ENCODE results near the gene PRR33.
A peak's percentile ranks its signal among the peaks of the same experiment; 100 is the strongest.
"Not testable (repeated sequence)": the region's sequence is repeated elsewhere in the genome, so short reads cannot be mapped to it uniquely, and the experiment has no call there.

Gene PRR33

GRCh38 chr11:1889224-1889930 is 2.3 kb downstream of the PRR33 start:
- H3K4me3 ChIP-seq (ENCODE audit: low read length): no peak overlapping the region
- no peak overlapping the region for H3K9ac ChIP-seq (ENCODE audit: low read length)
- H3K4me1 ChIP-seq (ENCODE audit: control insufficient read depth, insufficient read depth, low read length): peaks cover 5% of the 10 kb centered on the region
- peaks cover 4% of the 10 kb centered on the region for H3K27me3 ChIP-seq (ENCODE audit: control insufficient read depth, insufficient read depth, low read length)
- H3K9me3 ChIP-seq (ENCODE audit: control insufficient read depth, low read length): no peaks in the 10 kb centered on the region
- no peaks in the 10 kb centered on the region for H3K36me3 ChIP-seq (ENCODE audit: control insufficient read depth, insufficient read depth, low read length)

- Histone ChIP-seq H3K36me3 (ENCODE audit: control insufficient read depth, insufficient read depth, low read length) (no peaks in the 10 kb centered on the region), H3K4me3 (ENCODE audit: low read length) (no peak overlapping the region), H3K9ac (ENCODE audit: low read length) (no peak overlapping the region), H3K9me3 (ENCODE audit: control insufficient read depth, low read length) (no peaks in the 10 kb centered on the region), H3K4me1 (ENCODE audit: control insufficient read depth, insufficient read depth, low read length) (peaks cover 5% of the 10 kb centered on the region), H3K27me3 (ENCODE audit: control insufficient read depth, insufficient read depth, low read length) (peaks cover 4% of the 10 kb centered on the region)
Observed at GRCh38 chr11:1888811-1889210, 2.9 kb downstream of the PRR33 start.

DNA sequence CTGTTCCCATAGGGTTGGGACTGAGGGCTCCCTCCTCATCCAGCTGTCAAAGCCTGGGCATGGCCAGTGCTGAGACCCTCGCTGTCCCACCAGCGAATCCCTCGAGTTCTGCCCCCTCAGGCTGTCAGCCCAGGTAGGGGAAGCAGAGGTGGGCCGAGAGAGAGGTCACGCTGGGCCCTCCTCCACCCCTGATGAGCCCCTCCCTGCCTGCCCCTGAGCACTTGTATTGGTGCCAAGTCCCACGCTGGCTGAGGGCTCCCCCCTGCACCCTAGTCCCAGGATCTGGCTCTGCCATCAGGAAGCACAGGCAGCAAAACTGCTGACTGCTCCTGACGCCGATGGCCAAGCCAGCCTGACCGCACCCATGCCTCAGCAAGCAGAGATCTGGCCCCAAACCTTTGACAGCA is 3.3 kb downstream of the PRR33 start:
- Histone ChIP-seq H3K4me3 (ENCODE audit: low read length) (no peak overlapping the region), H3K27me3 (ENCODE audit: control insufficient read depth, insufficient read depth, low read length) (peaks cover 4% of the 10 kb centered on the region), H3K9me3 (ENCODE audit: control insufficient read depth, low read length) (no peaks in the 10 kb centered on the region), H3K36me3 (ENCODE audit: control insufficient read depth, insufficient read depth, low read length) (no peaks in the 10 kb centered on the region), H3K4me1 (ENCODE audit: control insufficient read depth, insufficient read depth, low read length) (peaks cover 5% of the 10 kb centered on the region), H3K9ac (ENCODE audit: low read length) (no peak overlapping the region)

GRCh38 chr11:1887451-1888346 is 4.0 kb downstream of the PRR33 start:
- Histone ChIP-seq H3K4me1 (ENCODE audit: control insufficient read depth, insufficient read depth, low read length) (peaks cover 5% of the 10 kb centered on the region), H3K36me3 (ENCODE audit: control insufficient read depth, insufficient read depth, low read length) (no peaks in the 10 kb centered on the region), H3K9ac (ENCODE audit: low read length) (no peak overlapping the region), H3K9me3 (ENCODE audit: control insufficient read depth, low read length) (no peaks in the 10 kb centered on the region), H3K27me3 (ENCODE audit: control insufficient read depth, insufficient read depth, low read length) (peaks cover 4% of the 10 kb centered on the region), H3K4me3 (ENCODE audit: low read length) (no peak overlapping the region)

DNA sequence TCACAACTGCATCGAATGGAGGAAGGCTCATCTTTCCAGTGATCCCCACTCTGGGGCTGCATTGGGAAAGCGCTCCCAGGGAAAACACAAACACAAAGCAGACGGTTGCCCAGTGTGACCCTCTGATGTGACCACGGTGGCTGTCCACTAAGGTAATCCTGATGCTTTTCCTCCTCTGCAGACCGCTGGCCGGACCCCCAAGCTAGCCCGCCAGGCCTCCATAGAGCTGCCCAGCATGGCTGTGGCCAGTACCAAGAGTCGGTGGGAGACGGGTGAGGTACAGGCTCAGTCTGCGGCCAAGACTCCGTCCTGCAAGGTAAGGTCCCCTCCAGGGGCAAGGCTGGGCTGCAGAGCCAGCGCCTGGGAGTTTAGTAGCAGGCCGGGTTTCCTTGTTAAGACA is 5.1 kb downstream of the PRR33 start:
- not testable (repeated sequence) for H3K9ac ChIP-seq (ENCODE audit: low read length); H3K4me1 ChIP-seq (ENCODE audit: control insufficient read depth, insufficient read depth, low read length); H3K27me3 ChIP-seq (ENCODE audit: control insufficient read depth, insufficient read depth, low read length); H3K4me3 ChIP-seq (ENCODE audit: low read length); H3K9me3 ChIP-seq (ENCODE audit: control insufficient read depth, low read length); H3K36me3 ChIP-seq (ENCODE audit: control insufficient read depth, insufficient read depth, low read length)

DNA sequence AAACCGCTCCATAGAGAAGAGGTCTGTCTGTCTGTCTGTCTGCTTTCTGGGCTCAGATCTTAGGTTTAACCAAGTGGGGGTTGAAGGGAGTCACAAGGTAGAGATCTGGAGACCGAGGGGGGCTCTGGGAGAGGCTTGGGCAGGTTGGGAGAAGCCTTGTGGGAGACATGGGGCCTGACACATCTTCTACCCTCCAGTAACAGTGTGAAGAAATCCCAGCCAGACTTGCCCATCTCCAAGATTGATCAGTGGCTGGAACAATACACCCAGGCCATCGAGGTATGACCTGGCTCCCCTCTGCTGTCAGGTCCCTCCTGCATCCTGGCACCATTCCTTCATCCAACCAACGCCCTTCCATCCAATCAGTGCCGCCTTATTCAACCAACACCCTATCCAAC is 7.4 kb downstream of the PRR33 start:
- H3K4me1 ChIP-seq (ENCODE audit: control insufficient read depth, insufficient read depth, low read length): peaks cover 10% of the 10 kb centered on the region
- H3K27me3 ChIP-seq (ENCODE audit: control insufficient read depth, insufficient read depth, low read length): peaks cover 4% of the 10 kb centered on the region
- H3K9me3 ChIP-seq (ENCODE audit: control insufficient read depth, low read length): no peaks in the 10 kb centered on the region
- no peak overlapping the region for H3K4me3 ChIP-seq (ENCODE audit: low read length)
- H3K36me3 ChIP-seq (ENCODE audit: control insufficient read depth, insufficient read depth, low read length): no peaks in the 10 kb centered on the region
- no peak overlapping the region for H3K9ac ChIP-seq (ENCODE audit: low read length)

DNA sequence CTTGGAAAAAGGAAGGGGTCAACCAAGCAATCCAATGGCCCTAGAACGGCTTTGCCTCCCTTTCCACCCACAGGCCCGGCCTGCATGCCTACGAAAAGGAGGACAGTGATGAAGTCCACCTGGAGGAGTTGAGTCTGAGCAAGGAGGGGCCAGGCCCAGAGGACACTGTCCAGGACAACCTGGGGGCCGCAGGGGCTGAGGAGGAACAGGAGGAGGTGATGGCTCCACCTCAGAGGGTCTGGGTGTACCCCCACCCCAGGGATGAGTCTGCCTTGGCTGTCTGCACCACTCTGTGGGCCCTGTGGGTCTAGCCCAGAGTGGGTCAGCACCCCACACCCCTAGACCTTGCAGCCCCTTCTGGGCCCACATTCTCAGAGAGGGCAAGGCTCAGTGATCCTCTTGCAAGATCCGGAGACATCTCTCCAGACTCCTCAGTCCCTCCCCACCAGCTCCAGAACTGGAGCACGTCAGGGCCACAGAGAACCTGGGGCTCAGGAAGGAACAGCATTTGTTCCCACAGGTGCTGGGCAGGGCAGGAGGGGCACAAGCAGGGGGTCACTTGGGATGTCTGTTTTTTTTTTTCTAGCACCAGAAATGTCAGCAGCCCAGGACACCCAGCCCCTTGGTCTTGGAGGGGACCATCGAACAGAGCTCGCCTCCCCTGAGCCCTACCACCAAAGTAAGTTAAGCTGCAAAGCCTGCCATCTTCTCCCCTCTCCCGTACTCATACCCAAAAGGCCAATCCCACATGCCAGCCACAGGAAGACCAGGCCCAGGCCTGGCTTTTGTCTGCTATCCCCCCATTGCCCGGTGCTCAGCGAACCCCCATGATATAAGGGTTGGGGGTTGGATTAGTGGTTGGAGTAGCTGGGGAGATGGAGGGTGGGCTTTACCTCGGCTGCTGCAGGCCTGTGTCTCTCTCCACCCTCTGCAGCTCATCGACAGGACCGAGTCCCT is 8.1 kb downstream of the PRR33 start:
- Histone ChIP-seq H3K4me1 (ENCODE audit: control insufficient read depth, insufficient read depth, low read length) (peaks cover 6% of the 10 kb centered on the region), H3K27me3 (ENCODE audit: control insufficient read depth, insufficient read depth, low read length) (peaks cover 4% of the 10 kb centered on the region), H3K4me3 (ENCODE audit: low read length) (no peak overlapping the region), H3K9ac (ENCODE audit: low read length) (no peak overlapping the region), H3K36me3 (ENCODE audit: control insufficient read depth, insufficient read depth, low read length) (no peaks in the 10 kb centered on the region), H3K9me3 (ENCODE audit: control insufficient read depth, low read length) (no peaks in the 10 kb centered on the region)

DNA sequence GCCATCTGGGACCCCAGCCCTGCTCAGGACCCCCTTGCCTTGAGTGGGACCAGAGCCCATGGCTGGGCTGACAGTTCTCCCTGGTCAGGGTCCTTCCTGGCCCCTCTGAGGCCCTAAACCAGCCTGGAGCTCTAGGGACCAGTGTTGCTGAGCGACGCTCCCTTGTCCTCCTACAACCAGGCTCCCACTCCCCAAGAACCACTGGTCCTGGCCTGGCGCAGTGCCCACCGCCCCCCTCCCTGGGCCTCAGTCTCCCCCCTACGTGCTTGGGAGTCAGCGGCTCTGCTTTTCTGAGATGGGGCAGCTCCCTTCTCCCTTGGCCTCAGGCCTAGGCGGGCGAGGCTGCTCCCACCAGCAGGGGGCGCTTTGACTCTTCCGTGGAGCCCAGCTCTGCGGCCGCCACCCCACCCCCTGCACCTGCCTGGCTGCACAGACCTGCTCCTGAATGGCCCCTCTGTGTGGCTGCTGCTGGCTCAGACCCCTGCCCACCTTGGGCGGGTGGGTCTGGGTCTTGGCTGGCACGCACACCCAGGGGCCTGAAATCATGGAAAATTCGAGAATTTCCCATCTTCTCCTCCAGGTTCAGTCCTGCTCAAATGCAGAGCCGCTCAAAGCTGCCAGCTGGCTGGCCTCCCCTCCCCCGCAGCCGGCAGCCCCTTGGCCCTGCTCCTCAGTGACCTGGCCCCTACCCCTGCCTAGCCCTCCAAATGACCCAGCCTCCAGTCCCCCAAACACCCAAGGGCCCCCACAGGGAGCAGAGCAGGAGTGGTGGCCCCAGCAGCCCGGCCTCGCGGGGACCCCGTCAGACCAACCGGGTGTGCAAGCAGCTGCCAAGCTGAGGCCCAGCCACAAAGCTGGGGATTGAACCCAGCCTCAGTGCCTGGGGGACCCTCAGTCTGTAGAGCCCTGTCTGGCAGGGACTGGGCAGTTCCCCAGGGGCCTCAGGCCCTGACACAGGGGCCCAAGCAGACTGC is 9.1 kb downstream of the PRR33 start:
- H3K4me3 ChIP-seq (ENCODE audit: low read length): no peak overlapping the region
- peaks cover 2% of the 10 kb centered on the region for H3K27me3 ChIP-seq (ENCODE audit: control insufficient read depth, insufficient read depth, low read length)
- peaks cover 7% of the 10 kb centered on the region for H3K4me1 ChIP-seq (ENCODE audit: control insufficient read depth, insufficient read depth, low read length)
- H3K9ac ChIP-seq (ENCODE audit: low read length): no peak overlapping the region
- no peaks in the 10 kb centered on the region for H3K9me3 ChIP-seq (ENCODE audit: control insufficient read depth, low read length)
- no peaks in the 10 kb centered on the region for H3K36me3 ChIP-seq (ENCODE audit: control insufficient read depth, insufficient read depth, low read length)

GRCh38 chr11:1881442-1882264 is 10.0 kb downstream of the PRR33 start:
- no peaks in the 10 kb centered on the region for H3K27me3 ChIP-seq (ENCODE audit: control insufficient read depth, insufficient read depth, low read length)
- no peak overlapping the region for H3K9ac ChIP-seq (ENCODE audit: low read length)
- no peak overlapping the region for H3K4me3 ChIP-seq (ENCODE audit: low read length)
- peaks cover 13% of the 10 kb centered on the region for H3K4me1 ChIP-seq (ENCODE audit: control insufficient read depth, insufficient read depth, low read length)
- no peaks in the 10 kb centered on the region for H3K9me3 ChIP-seq (ENCODE audit: control insufficient read depth, low read length)
- H3K36me3 ChIP-seq (ENCODE audit: control insufficient read depth, insufficient read depth, low read length): no peaks in the 10 kb centered on the region

- peaks cover 15% of the 10 kb centered on the region for H3K4me1 ChIP-seq (ENCODE audit: control insufficient read depth, insufficient read depth, low read length)
- H3K9ac ChIP-seq (ENCODE audit: low read length): peak overlapping the region; percentile 25
- no peaks in the 10 kb centered on the region for H3K27me3 ChIP-seq (ENCODE audit: control insufficient read depth, insufficient read depth, low read length)
- H3K36me3 ChIP-seq (ENCODE audit: control insufficient read depth, insufficient read depth, low read length): no peaks in the 10 kb centered on the region
- H3K9me3 ChIP-seq (ENCODE audit: control insufficient read depth, low read length): no peaks in the 10 kb centered on the region
- no peak overlapping the region for H3K4me3 ChIP-seq (ENCODE audit: low read length)
Observed at GRCh38 chr11:1880746-1881441, 10.8 kb downstream of the PRR33 start.
